Activated T-helper 17 cell treated with anti-CD3 and anti-CD28 coated beads, Interleukin-2, amount 50 U/mL, for 72 hours (primary cell): ENCODE measurements around the gene ADRA1B. TPM values are rescaled to one million over a fixed set of nuclear protein-coding genes. Genes with fewer than 3 reads are reported as not detected.

Experiments used
- ATAC-seq: fragments of 150-1000 bp; cut with Tn5 transposase; replicated peaks from 2 replicates; pipeline ENCODE4 v1.10.0; 2021; ENCODE audit warnings: mild to moderate bottlenecking, moderate library complexity
- H3K27ac Mint-ChIP-seq: one replicate; pipeline ENCODE4 v1.8.0; 2022; ENCODE audit warnings: mixed read lengths
- H3K27me3 Mint-ChIP-seq: one replicate; pipeline ENCODE4 v1.8.0; 2022; ENCODE audit warnings: mixed read lengths
- H3K36me3 Mint-ChIP-seq: one replicate; pipeline ENCODE4 v1.8.0; 2022; ENCODE audit warnings: low read depth, mild to moderate bottlenecking, mixed read lengths
- H3K4me1 Mint-ChIP-seq: one replicate; pipeline ENCODE4 v1.8.0; 2022; ENCODE audit warnings: mixed read lengths
- H3K4me3 Mint-ChIP-seq: one replicate; pipeline ENCODE4 v1.8.0; 2022; ENCODE audit warnings: mild to moderate bottlenecking, mixed read lengths
- H3K9me3 Mint-ChIP-seq: one replicate; pipeline ENCODE4 v1.8.0; 2022; ENCODE audit warnings: mixed read lengths
- total RNA-seq, 2 donors: library from RNA; stranded (reverse); gene quantifications; one replicate each; pipeline ENCODE4 v1.2.3, GENCODE V29; 2022

The ADRA1B gene
- total RNA-seq, 2 donors from 2014 or later: not detected

GRCh38 chr5:159907689-159908590, 8.3 kb upstream of the ADRA1B start:
- Mint-ChIP-seq H3K27me3 (peaks cover 28% of the 10 kb centered on the region), H3K36me3 (no peaks in the 10 kb centered on the region), H3K9me3 (no peaks in the 10 kb centered on the region), H3K4me1 (no peaks in the 10 kb centered on the region), H3K4me3 (no peak overlapping the region), H3K27ac (no peak overlapping the region)
- no peak for ATAC-seq

GRCh38 chr5:159908591-159908940, 7.7 kb upstream of the ADRA1B start:
- Mint-ChIP-seq H3K4me1 (no peaks in the 10 kb centered on the region), H3K36me3 (no peaks in the 10 kb centered on the region), H3K27me3 (peaks cover 34% of the 10 kb centered on the region), H3K27ac (no peak overlapping the region), H3K4me3 (no peak overlapping the region), H3K9me3 (no peaks in the 10 kb centered on the region)
- ATAC-seq: no peak

- H3K27me3 Mint-ChIP-seq: peaks cover 40% of the 10 kb centered on the region
- no peaks in the 10 kb centered on the region for H3K36me3 Mint-ChIP-seq
- H3K4me3 Mint-ChIP-seq: no peak overlapping the region
- no peaks in the 10 kb centered on the region for H3K4me1 Mint-ChIP-seq
- ATAC-seq: no peak
- no peak overlapping the region for H3K27ac Mint-ChIP-seq
- H3K9me3 Mint-ChIP-seq: no peaks in the 10 kb centered on the region
Measured at GRCh38 chr5:159909126-159909525, 7.2 kb upstream of the ADRA1B start.

- Mint-ChIP-seq H3K9me3 (no peaks in the 10 kb centered on the region), H3K36me3 (no peaks in the 10 kb centered on the region), H3K4me3 (no peak overlapping the region), H3K27ac (no peak overlapping the region), H3K27me3 (peaks cover 51% of the 10 kb centered on the region), H3K4me1 (no peaks in the 10 kb centered on the region)
- no peak for ATAC-seq
Measured at GRCh38 chr5:159910207-159910842, 6.0 kb upstream of the ADRA1B start.

GRCh38 chr5:159910843-159911229, 5.4 kb upstream of the ADRA1B start:
- Mint-ChIP-seq H3K27me3 (peaks cover 56% of the 10 kb centered on the region), H3K4me3 (no peak overlapping the region), H3K9me3 (no peaks in the 10 kb centered on the region), H3K36me3 (no peaks in the 10 kb centered on the region), H3K4me1 (no peaks in the 10 kb centered on the region), H3K27ac (no peak overlapping the region)
- ATAC-seq: no peak

GRCh38 chr5:159911349-159911748, 4.9 kb upstream of the ADRA1B start:
- Mint-ChIP-seq H3K9me3 (no peaks in the 10 kb centered on the region), H3K27ac (no peak overlapping the region), H3K27me3 (peaks cover 57% of the 10 kb centered on the region), H3K4me3 (no peak overlapping the region), H3K4me1 (no peaks in the 10 kb centered on the region), H3K36me3 (no peaks in the 10 kb centered on the region)
- ATAC-seq: no peak

- Mint-ChIP-seq H3K4me3 (no peak overlapping the region), H3K36me3 (no peaks in the 10 kb centered on the region), H3K4me1 (peaks cover 3% of the 10 kb centered on the region), H3K27me3 (peaks cover 57% of the 10 kb centered on the region), H3K9me3 (no peaks in the 10 kb centered on the region), H3K27ac (no peak overlapping the region)
- ATAC-seq: no peak
Measured at GRCh38 chr5:159912033-159912800, 4.1 kb upstream of the ADRA1B start.

- Mint-ChIP-seq H3K36me3 (no peaks in the 10 kb centered on the region), H3K27ac (no peak overlapping the region), H3K4me3 (no peak overlapping the region), H3K4me1 (peaks cover 5% of the 10 kb centered on the region), H3K27me3 (peaks cover 60% of the 10 kb centered on the region), H3K9me3 (no peaks in the 10 kb centered on the region)
- no peak for ATAC-seq
Measured at GRCh38 chr5:159913048-159913447, 3.2 kb upstream of the ADRA1B start.

GRCh38 chr5:159913501-159913900, 2.8 kb upstream of the ADRA1B start:
- Mint-ChIP-seq H3K4me1 (peaks cover 5% of the 10 kb centered on the region), H3K4me3 (no peak overlapping the region), H3K27me3 (peaks cover 60% of the 10 kb centered on the region), H3K36me3 (no peaks in the 10 kb centered on the region), H3K9me3 (no peaks in the 10 kb centered on the region), H3K27ac (no peak overlapping the region)
- ATAC-seq: no peak

GRCh38 chr5:159916841-159917761, 819 bp downstream of the ADRA1B start:
- Mint-ChIP-seq H3K36me3 (no peaks in the 10 kb centered on the region), H3K27me3 (peaks cover 57% of the 10 kb centered on the region), H3K4me3 (peak overlapping the region; percentile 56), H3K4me1 (peaks cover 5% of the 10 kb centered on the region), H3K9me3 (no peaks in the 10 kb centered on the region), H3K27ac (no peak overlapping the region)
- ATAC-seq: no peak

- Mint-ChIP-seq H3K4me1 (peaks cover 5% of the 10 kb centered on the region), H3K9me3 (no peaks in the 10 kb centered on the region), H3K27me3 (peaks cover 52% of the 10 kb centered on the region), H3K36me3 (no peaks in the 10 kb centered on the region), H3K27ac (no peak overlapping the region), H3K4me3 (no peak overlapping the region)
- ATAC-seq: no peak
Measured at GRCh38 chr5:159917994-159918393, 1.7 kb downstream of the ADRA1B start.

GRCh38 chr5:159921721-159922120, 5.4 kb downstream of the ADRA1B start:
- peaks cover 39% of the 10 kb centered on the region for H3K27me3 Mint-ChIP-seq
- H3K36me3 Mint-ChIP-seq: no peaks in the 10 kb centered on the region
- ATAC-seq: no peak
- no peaks in the 10 kb centered on the region for H3K9me3 Mint-ChIP-seq
- H3K4me1 Mint-ChIP-seq: peaks cover 5% of the 10 kb centered on the region
- H3K27ac Mint-ChIP-seq: no peak overlapping the region
- no peak overlapping the region for H3K4me3 Mint-ChIP-seq

- H3K36me3 Mint-ChIP-seq: no peaks in the 10 kb centered on the region
- H3K4me3 Mint-ChIP-seq: no peak overlapping the region
- H3K27me3 Mint-ChIP-seq: peaks cover 28% of the 10 kb centered on the region
- ATAC-seq: no peak
- H3K4me1 Mint-ChIP-seq: no peaks in the 10 kb centered on the region
- no peaks in the 10 kb centered on the region for H3K9me3 Mint-ChIP-seq
- no peak overlapping the region for H3K27ac Mint-ChIP-seq
Measured at GRCh38 chr5:159923008-159923407, 6.7 kb downstream of the ADRA1B start.
